ENCODE measurements around the gene RSF1.

Gene RSF1

GRCh38 chr11:77784572-77784971 lies 36.0 kb downstream of the RSF1 start:
- TF ChIP-seq CTCF (IDR thresholded peaks at IDR 0.05; ENCODE audit: low read length, missing control alignments): no peak
- DNase-seq (ENCODE audit: low read depth): no peak
- H3K4me3 ChIP-seq (replicated peaks; ENCODE audit: low read depth, low read length): no peak overlapping the region

- H3K4me3 ChIP-seq (replicated peaks; ENCODE audit: low read depth, low read length): no peak overlapping the region
- no peak for DNase-seq (ENCODE audit: low read depth)
- no peak for TF ChIP-seq CTCF (IDR thresholded peaks at IDR 0.05; ENCODE audit: low read length, missing control alignments)
Observed at GRCh38 chr11:77783025-77783424, 37.5 kb downstream of the RSF1 start.

- no peak overlapping the region for H3K4me3 ChIP-seq (replicated peaks; ENCODE audit: low read depth, low read length)
- TF ChIP-seq CTCF (IDR thresholded peaks at IDR 0.05; ENCODE audit: low read length, missing control alignments): no peak
- DNase-seq (ENCODE audit: low read depth): peak; percentile 66
Observed at GRCh38 chr11:77779935-77780334, 40.6 kb downstream of the RSF1 start.

GRCh38 chr11:77778549-77778948 lies 42.0 kb downstream of the RSF1 start:
- DNase-seq (ENCODE audit: low read depth): no peak
- H3K4me3 ChIP-seq (replicated peaks; ENCODE audit: low read depth, low read length): no peak overlapping the region

GRCh38 chr11:77778118-77778517 lies 42.4 kb downstream of the RSF1 start:
- TF ChIP-seq CTCF (IDR thresholded peaks at IDR 0.05; ENCODE audit: low read length, missing control alignments): no peak
- no peak overlapping the region for H3K4me3 ChIP-seq (replicated peaks; ENCODE audit: low read depth, low read length)
- no peak for DNase-seq (ENCODE audit: low read depth)

More at GRCh38 chr11:77778549-77778948, 42.0 kb downstream of the RSF1 start:
- TF ChIP-seq CTCF (IDR thresholded peaks at IDR 0.05; ENCODE audit: low read length, missing control alignments): no peak

- TF ChIP-seq CTCF (IDR thresholded peaks at IDR 0.05; ENCODE audit: low read length, missing control alignments): peak; percentile 31
- DNase-seq (ENCODE audit: low read depth): peak; percentile 34
- no peak overlapping the region for H3K4me3 ChIP-seq (replicated peaks; ENCODE audit: low read depth, low read length)
Observed at GRCh38 chr11:77776455-77776854, 44.1 kb downstream of the RSF1 start.

GRCh38 chr11:77775936-77776335 lies 44.6 kb downstream of the RSF1 start:
- TF ChIP-seq CTCF (IDR thresholded peaks at IDR 0.05; ENCODE audit: low read length, missing control alignments): no peak
- no peak for DNase-seq (ENCODE audit: low read depth)
- H3K4me3 ChIP-seq (replicated peaks; ENCODE audit: low read depth, low read length): no peak overlapping the region
